K562 (cell line): ENCODE measurements around the gene NPAS1. TPM values are rescaled to one million over a fixed set of nuclear protein-coding genes. Genes with fewer than 3 reads are reported as not detected.

Experiments used
- ATAC-seq: fragments of 200-7000 bp; cut with Tn5 transposase; 3 replicates; pipeline ENCODE4 v1.9.1; 2020; ENCODE audit warnings: moderate library complexity
- BruUV-seq: library from RNA; stranded (reverse); fragments of 400-500 nt; replicated peaks from 2 replicates; lab custom pipeline; 2021; lab: Mats Ljungman, UMichigan
- CTCF ChIA-PET: fragments of 300-600 bp; formaldehyde crosslinking; extraction: SDS; loops from one replicate; lab custom pipeline; 2021; ENCODE audit warnings: low intra/inter-chr PET ratio; lab: Yijun Ruan, JAX
- POLR2A ChIA-PET: fragments of 300-600, 350-650 bp; sonication (Branson Sonifier 250); formaldehyde crosslinking; extraction: SDS; loops from one replicate; lab custom pipeline; 2021; ENCODE audit warnings: antibody characterized with exemption, inconsistent platforms; lab: Yijun Ruan, JAX
- DNase-seq, 4 experiments: peaks; one replicate each; pipeline versions ENCODE4 v3.0.0 to v3.0.0-alpha.2; 2011 to 2018; ENCODE audit warnings: low spot score in 3 of 4, mixed read lengths in 3 of 4; ENCODE audit errors: extremely low read depth in 1 of 4
- FAIRE-seq: peaks from 2 replicates; lab custom pipeline; 2011; peaks lifted over from hg19 to GRCh38; lab: Jason Lieb, UNC
- H2AFZ ChIP-seq: 2 replicates; pipeline ENCODE4 v1.6.0; 2011; ENCODE audit warnings: low read depth, low read length, control low read depth, inconsistent platforms
- H3K27ac ChIP-seq: fragments of 200-600 bp; 3 replicates; pipeline ENCODE4 v1.8.0; 2011; ENCODE audit warnings: low read depth, mild to moderate bottlenecking, control low read depth, inconsistent platforms, low read length, moderate library complexity, mixed read lengths; ENCODE audit errors: extremely low read depth
- H3K27me3 ChIP-seq, 2 experiments: fragments of 300-600 bp in 1 of 2; 2 replicates in 1 of 2; 3 replicates in 1 of 2; pipeline versions ENCODE4 v1.6.0 to v1.8.0; 2011; ENCODE audit warnings: inconsistent platforms in 2 of 2, low read length in 2 of 2, mild to moderate bottlenecking in 1 of 2, mixed read lengths in 1 of 2, moderate library complexity in 1 of 2; ENCODE audit not compliant: control insufficient read depth in 2 of 2, insufficient read depth in 2 of 2
- H3K36me3 ChIP-seq: fragments of 300-600 bp; 3 replicates; pipeline ENCODE4 v1.8.0; 2011; ENCODE audit warnings: mild to moderate bottlenecking, low read length, inconsistent platforms; ENCODE audit not compliant: control insufficient read depth, insufficient read depth
- H3K4me1 ChIP-seq, 2 experiments: fragments of 200-600 bp in 1 of 2; replicated peaks in 1 of 2; 2 replicates in 1 of 2; 3 replicates in 1 of 2; pipeline versions ENCODE4 v1.5.1 to v1.8.0; 2011; ENCODE audit warnings: inconsistent platforms in 2 of 2, low read length in 2 of 2, mild to moderate bottlenecking in 1 of 2, mixed read lengths in 1 of 2, moderate library complexity in 1 of 2; ENCODE audit not compliant: control insufficient read depth in 2 of 2, insufficient read depth in 2 of 2
- H3K4me2 ChIP-seq: 2 replicates; pipeline ENCODE4 v1.6.1; 2011; ENCODE audit warnings: low read length, control low read depth, inconsistent platforms, mixed read lengths; ENCODE audit not compliant: insufficient read depth
- H3K4me3 ChIP-seq: fragments of 200-600 bp; sonication (generic), shearing (Covaris generic); 2 replicates; pipeline ENCODE4 v1.5.1; 2016; ENCODE audit warnings: control low read depth, inconsistent platforms
- H3K79me2 ChIP-seq: fragments of 200-600 bp; 3 replicates; pipeline ENCODE4 v1.8.0; 2011; ENCODE audit warnings: low read length, inconsistent platforms; ENCODE audit not compliant: control insufficient read depth, insufficient read depth
- H3K9ac ChIP-seq, 2 experiments: 2 replicates each; pipeline versions ENCODE4 v1.6.0 to v1.6.1; 2011; ENCODE audit warnings: low read depth in 2 of 2, low read length in 2 of 2, control low read depth in 1 of 2, inconsistent platforms in 1 of 2, mild to moderate bottlenecking in 1 of 2, mixed read lengths in 1 of 2; ENCODE audit not compliant: insufficient read depth in 1 of 2
- H3K9me1 ChIP-seq: one replicate; pipeline ENCODE4 v1.6.0; 2011; ENCODE audit warnings: inconsistent platforms, mild to moderate bottlenecking, low read length, moderate library complexity; ENCODE audit not compliant: control insufficient read depth, insufficient read depth
- H3K9me3 ChIP-seq: replicated peaks from 2 replicates; pipeline ENCODE4 v1.5.1; 2011; ENCODE audit warnings: low read depth, low read length, inconsistent platforms; ENCODE audit not compliant: control insufficient read depth, insufficient read depth
- H4K20me1 ChIP-seq: replicated peaks from 2 replicates; pipeline ENCODE4 v1.6.1; 2011; ENCODE audit warnings: low read length, inconsistent platforms, mixed read lengths; ENCODE audit not compliant: control insufficient read depth, insufficient read depth
- CEBPB ChIP-seq: fragments of 450-650 bp; IDR thresholded peaks from 2 replicates; pipeline ENCODE4 v1.6.1; 2016; ENCODE audit warnings: missing genetic modification characterization, missing compliant biosample characterization
- CEBPG ChIP-seq, 3 experiments: fragments of 200-800 bp in 1 of 3; sonication (Bioruptor generic) in 1 of 3; sonication (generic) in 1 of 3; formaldehyde crosslinking in 1 of 3; IDR thresholded peaks in 2 of 3; conservative IDR thresholded peaks in 1 of 3; 2 replicates each; pipeline versions ENCODE4 v1.6.1 to v1.8.0; 2016 to 2022; ENCODE audit warnings: missing compliant biosample characterization in 2 of 3, missing genetic modification characterization in 2 of 3, mild to moderate bottlenecking in 1 of 3, missing genetic modification reagents in 1 of 3
- DDX20 ChIP-seq: fragments of 450-650 bp; IDR thresholded peaks from 2 replicates; pipeline ENCODE4 v1.6.1; 2016; ENCODE audit warnings: missing genetic modification characterization, low read depth, mild to moderate bottlenecking, missing compliant biosample characterization, moderate library complexity
- E2F1 ChIP-seq: sonication (generic); formaldehyde crosslinking; IDR thresholded peaks from 2 replicates; pipeline ENCODE4 v1.8.1; 2023; ENCODE audit warnings: mild to moderate bottlenecking, missing genetic modification reagents, moderate library complexity
- ELF4 ChIP-seq: fragments of 450-650 bp; formaldehyde crosslinking; IDR thresholded peaks from 2 replicates; pipeline ENCODE4 v1.4.0; 2022; ENCODE audit warnings: missing genetic modification characterization
- FOXA3 ChIP-seq, 2 experiments: fragments of 450-650 bp in 1 of 2; sonication (generic) in 1 of 2; formaldehyde crosslinking; IDR thresholded peaks in 1 of 2; conservative IDR thresholded peaks in 1 of 2; 2 replicates each; pipeline versions ENCODE4 v1.4.0 to v1.8.0; 2020 to 2022; ENCODE audit warnings: mild to moderate bottlenecking in 2 of 2, missing genetic modification reagents in 1 of 2
- MAX ChIP-seq: sonication (generic); formaldehyde crosslinking; IDR thresholded peaks from 2 replicates; pipeline ENCODE4 v1.9.0; 2022; ENCODE audit warnings: mild to moderate bottlenecking, missing genetic modification reagents
- MEIS2 ChIP-seq: fragments of 450-650 bp; IDR thresholded peaks from 2 replicates; pipeline ENCODE4 v1.6.1; 2014; ENCODE audit warnings: mild to moderate bottlenecking; ENCODE audit not compliant: partially characterized antibody
- NR2C2 ChIP-seq, 2 experiments: fragments of 200-800 bp in 1 of 2; sonication (Bioruptor generic) in 1 of 2; sonication (generic) in 1 of 2; formaldehyde crosslinking in 1 of 2; IDR thresholded peaks; 2 replicates each; pipeline versions ENCODE4 v1.6.1 to v1.8.0; 2016 to 2022; ENCODE audit warnings: mild to moderate bottlenecking in 1 of 2, missing compliant biosample characterization in 1 of 2, missing genetic modification characterization in 1 of 2, missing genetic modification reagents in 1 of 2
- RB1 ChIP-seq: fragments of 450-650 bp; IDR thresholded peaks from 2 replicates; pipeline ENCODE4 v1.6.1; 2017; ENCODE audit warnings: low read depth, mild to moderate bottlenecking
- USF1 ChIP-seq: sonication (generic); formaldehyde crosslinking; IDR thresholded peaks from 2 replicates; pipeline ENCODE4 v1.9.0; 2022; ENCODE audit warnings: mild to moderate bottlenecking, missing genetic modification reagents
- ZNF277 ChIP-seq: fragments of 250-450 bp; sonication (Bioruptor Pico); IDR thresholded peaks from 2 replicates; pipeline ENCODE4 v1.8.0; 2022; ENCODE audit warnings: inconsistent platforms, mild to moderate bottlenecking, moderate library complexity, borderline replicate concordance
- WGBS: fragments of 100-300 bp; shearing (Covaris generic); methylation state at CpG from one replicate; pipeline ENCODE4 v1.1.6; 2016; ENCODE audit warnings: low coverage, mixed read lengths; ENCODE audit not compliant: insufficient coverage; ENCODE audit errors: missing lambda C conversion rate; 5-methylcytosine and 5-hydroxymethylcytosine counted together
- in situ Hi-C: fragments of 300-500 bp; cut with MboI; formaldehyde crosslinking; loops from 4 replicates; pipeline ENCODE4 v1.15.0; 2018; ENCODE audit warnings: inconsistent platforms, mixed read lengths
- intact Hi-C: fragments of 100-400 bp; cut with micrococcal nuclease; formaldehyde crosslinking; loops from 2 replicates; pipeline ENCODE4 v1.14.2; 2022
- polyA plus RNA-seq, 8 experiments: library from polyadenylated mRNA; depleted of rRNA in 4 of 8; stranded (reverse) in 5 of 8; unstranded in 3 of 8; fragments of >200 nt; fragmentation: Nextera tagmentation in 2 of 8; fragmentation: Illumina TruSeq in 1 of 8; extraction: Ambion mirVana in 2 of 8; extraction: Trizol in 1 of 8; gene quantifications; 2 replicates each; pipeline versions ENCODE4 v1.2.1 to v1.2.3, GENCODE V29; 2011 to 2014; ENCODE audit warnings: inconsistent platforms in 1 of 8, missing spikeins in 1 of 8
- total RNA-seq, 7 experiments: library from RNA; depleted of rRNA in 6 of 7; stranded (reverse); fragments of >200 nt in 6 of 7; fragmentation: Illumina TruSeq in 2 of 7; extraction: Trizol in 2 of 7; gene quantifications; 2 replicates each; pipeline versions ENCODE4 v1.2.1 to v1.2.3, GENCODE V29; 2011 to 2021; ENCODE audit warnings: low replicate concordance in 1 of 7

NPAS1 gene
- total and polyA plus RNA-seq, 9 of the 15 experiments (the other 6 are each of a cell fraction or from before 2014, with no cell fraction given), result 0.58 to 5.3 (median 2.0) TPM; not detected in 2

GRCh38 chr19:46984077-46985010 lies 35.3 kb upstream of the NPAS1 start:
- CTCF ChIA-PET, result no interaction called here
- Histone ChIP-seq H3K79me2 (no peaks in the 10 kb centered on the region; the same call in 2 of the 3 replicates), H4K20me1 (0 out of 2 replicates have a peak, but pooled peaks cover 3% of the 10 kb centered on the region), H3K9me3 (no peaks in the 10 kb centered on the region), H3K4me2 (no peak overlapping the region), H3K27ac (no peak overlapping the region), H3K4me1 (peaks cover 0 to 10% of the 10 kb centered on the region in 2 experiments; a peak in 2 of 5 replicates), H2AFZ (no peak overlapping the region), H3K9me1 (peaks cover 3% of the 10 kb centered on the region), H3K4me3 (no peak overlapping the region), H3K9ac (peak overlapping the region in 1 of 2 experiments; percentile 80; a peak in 2 of 4 replicates), H3K27me3 (no peaks in the 10 kb centered on the region), H3K36me3 (peaks cover 5% of the 10 kb centered on the region; the same call in 2 of the 3 replicates)
- intact Hi-C loops, result no loop called here
- POLR2A ChIA-PET, result interaction anchor here (0.6 to 1.2 kb wide), 3 partner anchors 12 to 200 kb away, joined by 3 read pairs; no protein-coding TSS in a partner anchor
- DNase-seq (no peak), FAIRE-seq (no peak), ATAC-seq (no peak)
- in situ Hi-C loops, result no loop called here
- 72% methylated on average over 20 of the region's 20 CpGs for WGBS
- BruUV-seq, result no TSS peak
- TF ChIP-seq CEBPG (CRISPR knock-in tag; IDR thresholded peaks at IDR 0.05), result 0 out of 2 replicates have a peak, but pooled peaks have one; percentile 23
- TF ChIP-seq CEBPG (tag; conservative IDR thresholded peaks at IDR 0.05 in 1 of 2, IDR thresholded peaks at IDR 0.05 in 1 of 2), result peak; percentile 30 to 71; a peak in 2 of 4 replicates
- TF ChIP-seq MAX (CRISPR knock-in tag), result peak; percentile 39; the same call in 1 of the 2 replicates
- peak; percentile 82 for TF ChIP-seq MEIS2
- 0 out of 2 replicates have a peak, but pooled peaks have one; percentile 47 for TF ChIP-seq ZNF277 (CRISPR knock-in tag)
- peak in 1 of 2 experiments; percentile 51; a peak in 2 of 4 replicates for TF ChIP-seq FOXA3 (CRISPR knock-in tag; conservative IDR thresholded peaks at IDR 0.05 in 1 of 2, IDR thresholded peaks at IDR 0.05 in 1 of 2)
- TF ChIP-seq NR2C2 (CRISPR knock-in tag; IDR thresholded peaks at IDR 0.05), result no peak
- TF ChIP-seq NR2C2 (tag; IDR thresholded peaks at IDR 0.05), result 0 out of 2 replicates have a peak, but pooled peaks have one; percentile 13
- no peak for TF ChIP-seq E2F1
- peak; percentile 83 for TF ChIP-seq CEBPB (tag)
- TF ChIP-seq USF1 (CRISPR knock-in tag), result no peak
- TF ChIP-seq DDX20 (tag), result no peak
- TF ChIP-seq ELF4 (CRISPR knock-in tag), result no peak
- no peak for TF ChIP-seq RB1
